Cardiac septum (tissue), 1 donor: ENCODE data around the gene SLAIN2. TPM values are rescaled to one million over a fixed set of nuclear protein-coding genes. Genes with fewer than 3 reads are reported as not detected.

ENCODE experiments used
- DNase-seq: peaks from one replicate; pipeline ENCODE4 v3.0.0-alpha.2; 2020; ENCODE audit warnings: low spot score
- intact Hi-C: fragments of 100-400 bp; cut with DNase I; formaldehyde crosslinking; loops from one replicate; pipeline ENCODE4 v1.14.0; 2022
- total RNA-seq: library from RNA; stranded (reverse); fragmentation: NEBNext Ultra II Directional; extraction: Animal tissue kit (Norgen Biotek cat#: 25700); gene quantifications from one replicate; pipeline ENCODE4 v1.2.1, GENCODE V29; 2021
- donor health status: DM: no; HTN: no; CAD: no.

The SLAIN2 gene
- total RNA-seq, 1 donor from 2014 or later: 159 TPM

GRCh38 chr4:48361012-48361400 is 19.7 kb downstream of the SLAIN2 start:
- intact Hi-C loops: no loop called here

GRCh38 chr4:48366611-48367010 is 25.3 kb downstream of the SLAIN2 start:
- intact Hi-C loops: no loop called here
- no peak for DNase-seq

More at GRCh38 chr4:48361012-48361400, 19.7 kb downstream of the SLAIN2 start:
- no peak for DNase-seq

GRCh38 chr4:48367016-48367415 is 25.7 kb downstream of the SLAIN2 start:
- intact Hi-C loops: no loop called here
- DNase-seq: no peak

- intact Hi-C loops: no loop called here
- DNase-seq: no peak
These were observed 27.1 kb downstream of the SLAIN2 start for GRCh38 chr4:48368389-48368788.

GRCh38 chr4:48369248-48369647 is 27.9 kb downstream of the SLAIN2 start:
- intact Hi-C loops: no loop called here
- DNase-seq: no peak

- intact Hi-C loops: no loop called here
- DNase-seq: no peak
These were observed 28.4 kb downstream of the SLAIN2 start for GRCh38 chr4:48369771-48370170.

- intact Hi-C loops: no loop called here
These were observed 29.2 kb downstream of the SLAIN2 start for GRCh38 chr4:48370260-48371134.

GRCh38 chr4:48372272-48372671 is 30.9 kb downstream of the SLAIN2 start:
- intact Hi-C loops: no loop called here
- DNase-seq: no peak

More at GRCh38 chr4:48370260-48371134, 29.2 kb downstream of the SLAIN2 start:
- DNase-seq: no peak

- no peak for DNase-seq
- intact Hi-C loops: no loop called here
These were observed 34.4 kb downstream of the SLAIN2 start for GRCh38 chr4:48375651-48376304.

- intact Hi-C loops: no loop called here
- no peak for DNase-seq
These were observed 38.4 kb downstream of the SLAIN2 start for GRCh38 chr4:48379587-48380180.

- DNase-seq: no peak
- intact Hi-C loops: no loop called here
These were observed 39.3 kb downstream of the SLAIN2 start for GRCh38 chr4:48380583-48381167.

- intact Hi-C loops: loop anchor here (5.0 kb wide), 1 partner anchor 46 kb away; the partner anchor contains the start of gene SLAIN2
- DNase-seq: no peak
These were observed 47.3 kb downstream of the SLAIN2 start for GRCh38 chr4:48388525-48389154.

GRCh38 chr4:48396043-48396442 is 54.7 kb downstream of the SLAIN2 start:
- DNase-seq: no peak
- intact Hi-C loops: no loop called here

- no peak for DNase-seq
- intact Hi-C loops: no loop called here
These were observed 59.1 kb downstream of the SLAIN2 start for GRCh38 chr4:48400416-48400815.

- no peak for DNase-seq
- intact Hi-C loops: no loop called here
These were observed 62.0 kb downstream of the SLAIN2 start for GRCh38 chr4:48403358-48403757.

- intact Hi-C loops: no loop called here
- DNase-seq: no peak
These were observed 62.5 kb downstream of the SLAIN2 start for GRCh38 chr4:48403779-48404178.

- intact Hi-C loops: no loop called here
- DNase-seq: no peak
These were observed 64.6 kb downstream of the SLAIN2 start for GRCh38 chr4:48405924-48406323.

GRCh38 chr4:48409203-48409602 is 67.9 kb downstream of the SLAIN2 start:
- DNase-seq: no peak
- intact Hi-C loops: no loop called here

- DNase-seq: no peak
- intact Hi-C loops: no loop called here
These were observed 69.5 kb downstream of the SLAIN2 start for GRCh38 chr4:48410812-48411211.

GRCh38 chr4:48420144-48420543 is 78.8 kb downstream of the SLAIN2 start:
- DNase-seq: no peak
- intact Hi-C loops: no loop called here
